T-helper 2 cell treated with Interferon-gamma antibody and Interleukin-4, amounts not matched to agents 100 ng/mL and 5 ng/mL, for 36 hours (primary cell): ENCODE measurements around the gene FBXW9. TPM values are rescaled to one million over a fixed set of nuclear protein-coding genes. Genes with fewer than 3 reads are reported as not detected.
"Not testable (repeated sequence)": the region's sequence is repeated elsewhere in the genome, so short reads cannot be mapped to it uniquely, and the experiment has no call there.

Experiments
- intact Hi-C: fragments of 100-400 bp; cut with micrococcal nuclease; formaldehyde crosslinking; loops from one replicate; pipeline ENCODE4 v1.15.1; 2023
- total RNA-seq: library from RNA; stranded (reverse); gene quantifications from 2 replicates; pipeline ENCODE4 v1.2.3, GENCODE V29; 2022

FBXW9 gene
- total RNA-seq, 1 donor from 2014 or later = 6.2 TPM

DNA sequence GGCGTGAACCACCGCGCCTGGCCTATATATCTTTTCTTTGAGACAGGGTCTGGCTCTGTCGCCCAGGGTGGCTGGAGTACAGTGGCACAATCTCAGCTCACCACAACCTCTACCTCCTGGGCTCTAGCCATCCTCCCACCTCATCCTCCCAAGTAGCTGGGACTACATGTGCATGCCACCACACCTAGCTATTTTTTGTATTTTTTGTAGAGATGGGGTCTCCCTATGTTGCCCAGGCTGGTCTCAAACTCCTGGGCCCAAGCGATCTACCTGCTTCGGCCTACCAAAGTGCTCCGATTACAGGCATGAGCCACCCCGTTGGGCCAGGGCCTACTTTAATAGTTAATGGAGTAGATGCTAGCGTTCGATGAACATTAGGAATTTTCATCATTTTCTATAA is 23.9 kb upstream of the FBXW9 start:
- intact Hi-C loops = loop anchor here (5.0 kb wide), 1 partner anchor 108 kb away; the partner anchor contains the start of genes ZNF490 and ZNF791

DNA sequence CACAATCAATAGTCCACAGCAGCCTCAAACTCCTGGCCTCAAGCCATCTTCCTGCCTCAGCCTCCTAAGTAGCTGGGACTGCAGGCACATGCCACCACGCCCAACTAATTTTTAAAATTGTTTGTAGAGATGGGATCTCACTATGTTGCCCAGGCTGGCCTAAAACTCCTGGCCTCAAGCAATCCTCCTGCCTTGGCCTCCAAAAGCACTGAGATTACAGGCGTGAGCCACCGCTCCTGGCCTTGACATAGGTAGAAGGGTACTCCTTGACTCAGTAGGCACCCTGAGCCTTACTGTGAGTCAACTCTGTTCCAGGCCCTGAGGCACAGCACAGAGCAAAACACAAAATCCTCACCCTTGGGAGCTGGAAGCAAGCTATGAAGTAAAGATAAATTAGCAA is 19.5 kb upstream of the FBXW9 start:
- intact Hi-C loops = loop anchor here (5.0 kb wide), 1 partner anchor 131 kb away; no protein-coding TSS in a partner anchor

GRCh38 chr19:12715102-12715501 is 18.7 kb upstream of the FBXW9 start:
- intact Hi-C loops = loop anchor here (5.0 kb wide), 1 partner anchor 132 kb away; no protein-coding TSS in a partner anchor

DNA sequence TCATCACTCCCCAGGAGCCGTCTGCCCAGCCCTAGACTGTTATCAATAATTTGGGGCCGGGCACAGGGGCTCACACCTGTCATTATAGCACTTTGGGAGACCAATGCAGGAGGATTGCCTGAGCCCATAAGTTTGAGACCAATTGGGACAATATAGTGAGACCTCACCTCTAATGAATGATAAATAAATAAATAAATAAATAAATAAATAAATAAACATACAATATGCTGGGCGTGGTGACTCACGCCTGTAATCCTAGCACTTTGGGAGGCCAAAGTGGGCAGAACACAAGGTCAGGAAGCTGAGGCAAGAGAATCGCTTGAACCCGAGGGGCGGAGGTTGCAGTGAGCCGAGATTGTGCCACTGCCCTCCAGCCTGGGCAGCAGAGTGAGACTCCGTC is 16.9 kb upstream of the FBXW9 start:
- intact Hi-C loops = not testable (repeated sequence)

GRCh38 chr19:12712077-12712476 is 15.6 kb upstream of the FBXW9 start:
- intact Hi-C loops = not testable (repeated sequence)

DNA sequence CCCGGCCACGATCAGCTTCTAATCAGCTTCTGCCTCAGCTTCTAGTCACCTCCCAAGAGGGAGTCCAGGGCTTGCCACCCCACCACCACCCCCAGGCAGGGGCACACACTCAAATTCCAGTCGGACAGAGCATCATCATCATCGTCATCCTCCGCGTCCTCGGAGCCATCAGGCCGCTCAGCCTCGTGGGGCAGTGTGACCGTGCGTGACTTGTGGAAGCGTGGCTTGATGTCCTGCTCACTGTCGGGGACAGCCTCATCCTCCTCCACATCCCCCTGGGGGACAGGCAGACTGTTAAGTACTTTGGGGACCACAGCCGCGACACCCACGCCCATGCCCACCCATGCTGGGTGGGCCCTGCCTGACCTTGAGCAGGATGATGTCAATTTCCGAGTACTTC is 14.8 kb upstream of the FBXW9 start:
- intact Hi-C loops = no loop called here

DNA sequence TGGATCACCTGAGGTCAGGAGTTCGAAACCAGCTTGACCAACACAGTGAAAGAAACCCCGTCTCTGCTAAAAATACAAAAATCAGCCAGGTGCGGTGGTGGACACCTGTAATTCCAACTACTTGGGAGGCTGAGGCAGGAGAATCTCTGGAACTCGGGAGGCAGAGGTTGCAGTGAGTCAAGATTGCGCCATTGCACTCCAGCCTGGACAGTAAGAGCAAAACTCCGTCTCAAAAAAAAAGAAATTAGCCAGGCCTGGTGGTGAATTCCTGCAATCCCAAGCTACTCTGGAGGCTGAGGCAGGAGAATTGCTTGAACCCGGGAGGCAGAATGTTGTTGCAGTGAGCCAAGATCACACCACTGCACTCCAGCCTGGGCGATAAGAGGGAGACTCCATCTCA is 12.2 kb upstream of the FBXW9 start:
- intact Hi-C loops = no loop called here

DNA sequence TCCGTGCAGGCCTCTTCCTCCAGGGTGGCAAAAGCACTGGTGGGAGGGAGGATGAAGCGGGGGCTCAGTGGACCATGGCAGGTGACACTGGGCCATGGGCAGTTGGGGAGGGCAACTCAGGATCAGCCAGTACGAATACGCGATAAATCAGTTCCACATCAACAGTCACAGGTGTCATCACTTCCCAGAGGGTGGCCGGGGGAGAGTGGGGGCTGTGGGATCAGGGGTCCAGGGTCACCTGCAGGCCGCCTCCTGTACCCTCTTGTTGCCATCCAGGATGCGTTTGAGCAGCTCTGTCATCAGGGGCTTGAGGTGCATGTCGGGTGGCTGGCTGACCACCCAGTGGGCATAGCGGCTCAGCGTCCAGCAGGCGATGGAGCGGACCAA is 9.9 kb upstream of the FBXW9 start:
- intact Hi-C loops = no loop called here

DNA sequence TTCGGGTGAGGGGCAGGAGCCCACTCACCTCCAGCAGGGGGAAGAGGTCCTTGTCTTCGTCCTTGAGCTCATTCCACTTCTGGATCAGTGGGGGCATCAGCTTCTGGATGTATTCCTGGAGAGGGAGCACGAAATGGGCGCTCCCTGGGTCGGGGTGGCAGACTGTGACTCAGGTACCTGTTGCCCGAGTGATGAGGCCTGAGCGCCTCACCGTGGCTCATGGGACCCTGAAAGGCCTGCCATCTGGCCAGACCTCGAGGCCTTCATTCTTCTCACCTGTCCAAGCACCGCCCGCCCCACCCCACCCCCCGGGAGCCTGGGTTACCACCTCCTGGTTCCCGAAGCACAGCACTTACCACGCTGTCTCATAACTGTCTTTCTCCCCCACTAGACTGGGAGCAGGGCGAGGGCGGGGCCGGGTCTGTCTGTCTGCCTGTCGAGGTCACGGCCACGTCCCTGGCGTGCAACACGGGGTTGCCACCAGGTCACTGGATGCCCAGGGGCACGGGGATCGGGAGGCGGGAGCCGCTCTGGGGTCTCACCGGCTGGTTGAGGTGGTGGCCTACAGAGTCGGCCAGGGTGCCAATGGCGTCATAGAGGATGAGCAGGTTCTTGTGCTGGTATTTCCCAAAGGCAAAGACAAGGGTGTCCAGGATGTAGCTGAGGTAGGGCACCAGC is 9.4 kb upstream of the FBXW9 start:
- intact Hi-C loops = no loop called here

GRCh38 chr19:12705169-12705568 is 8.7 kb upstream of the FBXW9 start:
- intact Hi-C loops = no loop called here

GRCh38 chr19:12703046-12703445 is 6.6 kb upstream of the FBXW9 start:
- intact Hi-C loops = no loop called here

DNA sequence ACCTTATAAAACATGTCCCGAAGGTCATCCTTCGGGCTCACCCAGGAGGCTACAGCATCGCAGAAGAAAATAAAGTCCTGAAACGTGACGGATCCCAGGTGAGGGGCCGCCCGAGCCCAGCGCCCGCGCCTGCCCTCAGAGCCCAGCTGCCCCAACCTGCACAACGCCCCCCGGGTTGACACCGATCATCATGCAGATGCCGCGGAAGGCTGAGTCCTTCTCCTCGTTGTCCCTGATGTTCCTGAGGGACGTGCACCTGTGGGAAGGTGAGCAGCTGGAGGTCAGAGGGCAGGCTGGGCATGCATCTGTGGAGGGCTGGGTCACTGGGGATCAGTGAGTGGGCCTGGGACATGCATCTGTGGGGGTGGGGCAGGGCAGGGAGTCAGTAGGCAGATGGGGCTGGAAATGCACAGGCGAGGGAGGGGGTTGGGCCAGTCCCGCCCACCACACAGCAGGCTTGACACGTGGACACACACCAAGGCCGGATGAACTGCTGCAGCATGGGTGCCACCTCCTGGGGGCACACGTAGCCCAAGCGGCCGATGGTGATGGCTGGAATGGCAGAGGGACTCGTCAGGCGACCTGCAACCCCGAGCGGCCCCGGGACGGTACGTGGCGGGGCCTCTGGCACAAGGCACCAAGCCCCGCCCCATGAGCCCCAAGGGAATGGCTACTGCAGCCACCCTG is 5.3 kb upstream of the FBXW9 start:
- intact Hi-C loops = no loop called here

DNA sequence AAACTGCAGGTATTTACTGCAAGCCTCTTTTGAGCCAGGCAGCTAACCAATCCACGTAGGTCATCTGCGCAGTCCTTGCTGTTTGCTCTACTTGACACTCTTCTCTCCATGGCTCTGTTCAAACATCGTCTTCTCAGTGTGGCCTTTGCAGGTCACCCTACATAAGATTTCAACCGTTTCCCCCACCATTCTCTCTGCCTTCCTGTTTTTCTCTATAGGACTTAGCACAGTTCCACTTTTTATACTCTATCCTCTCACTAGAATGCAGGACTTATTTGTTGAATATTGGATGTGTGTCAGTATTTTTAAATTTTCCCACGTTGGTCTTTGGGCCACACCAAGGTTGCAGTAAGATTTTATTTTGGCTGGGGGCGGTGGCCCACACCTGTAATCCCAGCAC is 1.7 kb upstream of the FBXW9 start:
- intact Hi-C loops = no loop called here

GRCh38 chr19:12697425-12697824 is 994 bp upstream of the FBXW9 start:
- intact Hi-C loops = loop anchor here (2.0 kb wide), 1 partner anchor 17 kb away; the partner anchor contains the start of gene DHPS

DNA sequence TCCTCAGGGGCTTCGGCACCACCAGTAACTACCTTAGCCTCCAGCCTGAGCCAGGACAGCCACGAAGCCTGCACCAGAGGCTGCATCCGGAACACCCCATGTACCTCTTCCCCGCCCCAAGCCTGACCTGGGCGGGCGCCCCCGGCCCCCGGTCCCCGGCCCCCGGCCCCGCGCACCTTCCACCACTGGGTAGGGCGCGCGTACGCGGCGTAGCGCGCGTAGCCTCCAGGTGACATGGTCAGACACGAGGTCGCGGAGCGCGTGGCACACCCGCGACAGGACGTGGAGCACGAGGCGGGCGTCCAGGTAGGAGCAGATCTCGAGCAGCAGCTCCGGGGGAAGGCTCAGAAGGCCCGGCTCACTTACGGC is 450 bp downstream of the FBXW9 start:
- intact Hi-C loops = loop anchor here (2.0 kb wide), 1 partner anchor 15 kb away; the partner anchor contains the start of gene DHPS

- intact Hi-C loops = no loop called here
Measured at GRCh38 chr19:12695514-12695913, 917 bp downstream of the FBXW9 start.

GRCh38 chr19:12695096-12695495 is 1.3 kb downstream of the FBXW9 start:
- intact Hi-C loops = no loop called here

DNA sequence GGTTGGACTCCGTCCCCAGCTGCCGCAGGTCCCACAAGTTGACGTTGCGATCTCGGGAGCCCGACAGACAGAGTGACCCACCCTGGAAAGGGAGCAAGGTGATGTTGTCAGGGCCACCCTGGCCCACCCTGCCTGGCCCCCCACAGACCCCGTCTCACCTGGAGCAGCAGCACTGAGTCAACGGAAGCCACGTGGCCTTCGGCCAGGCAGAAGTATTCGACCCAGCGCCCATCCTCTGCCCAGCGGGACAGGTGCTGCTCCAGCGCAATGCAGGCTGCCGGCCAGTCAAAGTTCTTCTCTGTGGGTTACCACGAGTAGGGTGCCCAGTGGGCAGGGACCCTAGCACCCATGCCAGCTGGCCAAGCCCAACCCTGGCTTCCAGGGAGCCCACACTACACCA is 1.8 kb downstream of the FBXW9 start:
- intact Hi-C loops = no loop called here

DNA sequence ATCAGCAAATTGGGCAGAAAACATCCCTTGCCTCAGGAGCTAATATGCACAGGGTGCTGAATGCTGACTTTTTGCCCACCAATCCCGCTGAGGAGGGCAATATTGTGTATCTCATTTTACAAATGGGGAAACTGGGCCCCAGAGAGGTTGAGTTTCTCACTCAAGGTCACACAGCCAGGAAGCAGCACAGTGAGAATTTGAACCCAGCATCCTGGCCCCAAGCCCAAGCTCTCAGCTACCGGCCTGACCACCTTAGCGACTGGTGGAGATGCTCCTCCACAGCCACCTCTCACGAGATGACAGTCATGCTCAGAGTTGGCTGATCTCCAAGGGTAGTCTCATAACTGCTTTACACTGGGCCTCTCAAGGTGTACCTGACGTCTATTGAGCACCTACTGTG is 3.5 kb downstream of the FBXW9 start:
- intact Hi-C loops = no loop called here

DNA sequence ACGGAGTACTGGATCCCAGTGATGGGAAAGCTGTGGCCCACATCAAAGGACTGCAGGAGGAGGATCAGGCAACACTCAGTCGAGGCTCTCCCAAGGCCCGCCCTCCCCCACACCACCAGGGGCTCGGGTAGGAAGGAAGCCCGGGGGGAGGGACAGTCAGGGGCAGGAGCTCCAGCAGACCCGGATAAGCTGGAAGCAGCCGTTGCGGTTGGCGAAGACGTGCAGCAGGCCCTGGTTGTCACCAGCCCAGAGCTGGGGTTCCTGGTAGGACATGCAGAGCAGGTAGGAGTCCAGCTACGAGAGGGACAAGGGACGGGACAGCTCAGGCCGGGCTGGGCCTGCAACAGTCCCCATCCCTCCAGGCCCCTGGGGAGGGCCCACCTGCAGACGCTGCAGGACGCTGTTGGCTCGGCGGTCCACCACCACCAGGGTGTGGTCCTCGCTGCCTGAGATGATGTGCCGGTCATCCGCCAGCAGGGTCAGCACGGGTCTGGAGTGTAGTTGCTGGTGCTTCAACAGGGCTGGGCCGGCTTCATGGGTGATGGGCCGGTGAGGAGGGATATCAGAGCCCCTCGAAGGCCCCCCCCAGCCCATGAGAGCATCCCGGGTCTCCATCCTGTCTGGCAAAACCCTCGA is 6.7 kb downstream of the FBXW9 start:
- intact Hi-C loops = no loop called here

GRCh38 chr19:12689012-12689411 is 7.4 kb downstream of the FBXW9 start:
- intact Hi-C loops = no loop called here

- intact Hi-C loops = no loop called here
Measured at GRCh38 chr19:12687496-12688196, 8.8 kb downstream of the FBXW9 start, which contains the start of gene GNG14. GNG14 (plus strand) TSS chr19:12687998; CDS start chr19:12688049, 51 bp downstream.
